Keratinocyte (primary cell): ENCODE data around the gene MRPL28. TPM values are rescaled to one million over a fixed set of nuclear protein-coding genes. Genes with fewer than 3 reads are reported as not detected.
"Not testable (repeated sequence)": the region's sequence is repeated elsewhere in the genome, so short reads cannot be mapped to it uniquely, and the experiment has no call there.

Experiments used
- DNase-seq: peaks from one replicate; pipeline ENCODE4 v3.0.0-alpha.2; 2011; ENCODE audit warnings: low read depth, missing footprints, low spot score
- FAIRE-seq: peaks from 2 replicates; lab custom pipeline; 2011; peaks lifted over from hg19 to GRCh38; lab: Jason Lieb, UNC
- H2AFZ ChIP-seq: 2 replicates; pipeline ENCODE4 v1.6.0; 2012; ENCODE audit warnings: low read length, control low read depth, inconsistent platforms; ENCODE audit not compliant: control insufficient read depth
- H3K27ac ChIP-seq: 2 replicates; pipeline ENCODE4 v1.5.1; 2011; ENCODE audit warnings: low read length; ENCODE audit not compliant: control insufficient read depth, insufficient read depth
- H3K27me3 ChIP-seq: 3 replicates; pipeline ENCODE4 v1.6.0; 2011; ENCODE audit warnings: low read length; ENCODE audit not compliant: control insufficient read depth, insufficient read depth; ENCODE audit errors: extremely low read depth
- H3K36me3 ChIP-seq, 2 experiments: 2 replicates in 1 of 2; 3 replicates in 1 of 2; pipeline ENCODE4 v1.5.1; 2011; ENCODE audit warnings: low read length in 2 of 2, mild to moderate bottlenecking in 1 of 2; ENCODE audit not compliant: control insufficient read depth in 2 of 2, insufficient read depth in 2 of 2; ENCODE audit errors: extremely low read depth in 1 of 2
- H3K4me1 ChIP-seq: 3 replicates; pipeline ENCODE4 v1.5.1; 2011; ENCODE audit warnings: low read length; ENCODE audit not compliant: control insufficient read depth, insufficient read depth; ENCODE audit errors: extremely low read depth
- H3K4me2 ChIP-seq: 3 replicates; pipeline ENCODE4 v1.6.0; 2011; ENCODE audit warnings: low read depth, low read length; ENCODE audit not compliant: control insufficient read depth, insufficient read depth; ENCODE audit errors: extremely low read depth
- H3K4me3 ChIP-seq, 3 experiments: fragments of 200-600 bp in 1 of 3; sonication (generic) in 1 of 3; 2 replicates in 2 of 3; 3 replicates in 1 of 3; pipeline ENCODE4 v1.5.1; 2011 to 2016; ENCODE audit warnings: low read length in 3 of 3, mild to moderate bottlenecking in 3 of 3, control low read depth in 2 of 3, inconsistent platforms in 1 of 3, low read depth in 1 of 3, mixed read lengths in 1 of 3, mixed run types in 1 of 3, moderate library complexity in 1 of 3; ENCODE audit not compliant: control insufficient read depth in 2 of 3, insufficient read depth in 2 of 3; ENCODE audit errors: extremely low read depth in 1 of 3
- H3K79me2 ChIP-seq: 2 replicates; pipeline ENCODE4 v1.6.0; 2012; ENCODE audit warnings: low read length; ENCODE audit not compliant: control insufficient read depth, insufficient read depth
- H3K9ac ChIP-seq: 3 replicates; pipeline ENCODE4 v1.6.0; 2011; ENCODE audit warnings: low read length; ENCODE audit not compliant: control insufficient read depth, insufficient read depth; ENCODE audit errors: extremely low read depth
- H3K9me1 ChIP-seq: 3 replicates; pipeline ENCODE4 v1.6.0; 2011; ENCODE audit warnings: low read length; ENCODE audit not compliant: control insufficient read depth, insufficient read depth; ENCODE audit errors: extremely low read depth
- H3K9me3 ChIP-seq: 2 replicates; pipeline ENCODE4 v1.5.1; 2012; ENCODE audit warnings: low read depth, low read length; ENCODE audit not compliant: control insufficient read depth
- H4K20me1 ChIP-seq: 3 replicates; pipeline ENCODE4 v1.6.0; 2011; ENCODE audit warnings: low read length; ENCODE audit not compliant: control insufficient read depth, insufficient read depth; ENCODE audit errors: extremely low read depth
- CTCF ChIP-seq, 3 experiments: IDR thresholded peaks in 1 of 3; conservative IDR thresholded peaks in 1 of 3; optimal IDR thresholded peaks in 1 of 3; 2 replicates in 2 of 3; 3 replicates in 1 of 3; pipeline versions ENCODE3 to v1.5.1; 2011; ENCODE audit warnings: low read length in 3 of 3, mild to moderate bottlenecking in 3 of 3, moderate library complexity in 2 of 3, control low read depth in 1 of 3, inconsistent platforms in 1 of 3; ENCODE audit not compliant: insufficient read depth in 2 of 3; ENCODE audit errors: extremely low read depth in 1 of 3
- EZH2 ChIP-seq: IDR thresholded peaks from one replicate; pipeline ENCODE4 v1.6.1; 2012; ENCODE audit warnings: inconsistent platforms, mild to moderate bottlenecking, low read length, moderate library complexity
- dilution Hi-C: fragments of 300-500 bp; cut with MboI; formaldehyde crosslinking; loops from one replicate; pipeline ENCODE4 v1.7.0; 2020; ENCODE audit warnings: low sequenced_read_pairs; ENCODE audit not compliant: extremely low pct_ligation_motif_present
- polyA minus RNA-seq, 3 experiments: library from RNA; depleted of rRNA, polyadenylated mRNA; stranded (reverse); fragments of >200 nt; gene quantifications; 1 replicate in 1 of 3; 2 replicates in 1 of 3; 3 replicates in 1 of 3; pipeline ENCODE4 v1.2.3, GENCODE V29; 2011
- polyA plus RNA-seq, 5 experiments: library from polyadenylated mRNA; depleted of rRNA in 3 of 5; stranded (reverse) in 3 of 5; stranded (forward) in 1 of 5; unstranded in 1 of 5; fragments of >200 nt; gene quantifications; 1 replicate in 1 of 5; 2 replicates in 3 of 5; 3 replicates in 1 of 5; pipeline versions ENCODE4 v1.2.1 to v1.2.3, GENCODE V29; 2011 to 2012; ENCODE audit warnings: missing spikeins in 2 of 5, low read depth in 1 of 5, low replicate concordance in 1 of 5

Gene MRPL28
- polyA plus RNA-seq (115 to 142 TPM (median 128 TPM) in 3 replicates), polyA minus RNA-seq (50.2 to 87.3 TPM (median 56.9 TPM) in 3 replicates)
- 15.8 TPM for polyA plus RNA-seq (2011; ENCODE audit: low read depth)
- polyA plus RNA-seq (2011; cell fraction: cytosol; rRNA removed), result 91.8 and 171 TPM in 2 replicates
- polyA plus RNA-seq (2011; cell fraction: nucleus; rRNA removed), result 77.5 and 95.9 TPM in 2 replicates
- polyA plus RNA-seq (2012; ENCODE audit: low replicate concordance), result 49.9 and 148 TPM in 2 replicates
- polyA minus RNA-seq (2011; cell fraction: cytosol; rRNA and poly(A)+ RNA removed), result 83.3 TPM
- polyA minus RNA-seq (2011; cell fraction: nucleus; rRNA and poly(A)+ RNA removed), result 23.4 and 27.0 TPM in 2 replicates

DNA sequence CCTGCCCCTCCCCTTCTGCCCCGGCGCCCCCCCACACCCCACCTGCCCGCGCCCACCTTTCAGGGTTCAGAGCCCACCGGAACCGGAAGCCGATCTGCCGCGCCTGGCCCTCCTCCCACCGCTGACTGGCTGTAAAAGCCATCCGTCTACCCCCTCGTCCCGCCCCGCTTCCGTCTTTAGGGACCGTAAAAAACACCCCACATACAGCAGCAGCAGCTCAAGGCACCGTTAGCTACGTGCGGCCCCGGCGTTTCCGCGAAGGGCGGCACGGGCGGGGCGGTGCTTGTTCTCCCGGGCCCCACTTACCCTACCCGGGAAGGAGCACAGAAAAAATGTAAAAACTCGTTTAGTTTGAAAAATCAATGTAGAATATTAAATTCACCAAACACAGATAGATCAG lies at the start of gene MRPL28:
MRPL28 (minus strand) TSS at position 96 of the 400 bp plus-strand sequence. CDS start 320 bp downstream, outside the sequence.
- Histone ChIP-seq H4K20me1 (peaks cover 2% of the 10 kb centered on the region), H3K36me3 (peaks cover 11 to 24% of the 10 kb centered on the region in 2 experiments), H3K27ac (no peak within 1 kb of the TSS), H3K4me1 (peaks cover 12% of the 10 kb centered on the region), H3K27me3 (no peaks in the 10 kb centered on the region), H3K79me2 (peaks cover 6% of the 10 kb centered on the region), H3K4me3 (peak within 1 kb of the TSS; percentile 43 to 67 (median 62)), H3K9me1 (no peaks in the 10 kb centered on the region), H3K9me3 (no peaks in the 10 kb centered on the region), H2AFZ (no peak within 1 kb of the TSS), H3K9ac (peak within 1 kb of the TSS; percentile 50), H3K4me2 (peak within 1 kb of the TSS; percentile 87)
- dilution Hi-C loops, result no loop called here
- FAIRE-seq, result peak; percentile 56
- DNase-seq, result peak; percentile 58
- TF ChIP-seq CTCF (optimal IDR thresholded peaks at IDR 0.05 in 1 of 3, IDR thresholded peaks at IDR 0.05 in 1 of 3, conservative IDR thresholded peaks at IDR 0.05 in 1 of 3; ENCODE audit: extremely low read depth in 1 of 3, insufficient read depth in 2 of 3, low read length in 3 of 3) (no peak), EZH2 (no peak)

GRCh38 chr16:415170-415498 lies 44.8 kb upstream of the MRPL28 start:
- H4K20me1 ChIP-seq, H3K9me3 ChIP-seq, H3K4me1 ChIP-seq, H3K4me2 ChIP-seq, H3K27me3 ChIP-seq, H2AFZ ChIP-seq, H3K36me3 ChIP-seq, H3K4me3 ChIP-seq, dilution Hi-C loops, H3K9ac ChIP-seq, DNase-seq, FAIRE-seq, H3K79me2 ChIP-seq, H3K27ac ChIP-seq, H3K9me1 ChIP-seq: not testable (repeated sequence)
